DMS114 treated with DMSO at 0.1 percent for 48 hours (cell line): ENCODE measurements around the gene MINDY4B.
"Not testable (repeated sequence)": the region's sequence is repeated elsewhere in the genome, so short reads cannot be mapped to it uniquely, and the experiment has no call there.

Experiments used
- DNase-seq: peaks from one replicate; lab custom pipeline; 2025; ENCODE audit not compliant: unreplicated experiment; lab: John Stamatoyannopoulos, UW

MINDY4B gene

DNA sequence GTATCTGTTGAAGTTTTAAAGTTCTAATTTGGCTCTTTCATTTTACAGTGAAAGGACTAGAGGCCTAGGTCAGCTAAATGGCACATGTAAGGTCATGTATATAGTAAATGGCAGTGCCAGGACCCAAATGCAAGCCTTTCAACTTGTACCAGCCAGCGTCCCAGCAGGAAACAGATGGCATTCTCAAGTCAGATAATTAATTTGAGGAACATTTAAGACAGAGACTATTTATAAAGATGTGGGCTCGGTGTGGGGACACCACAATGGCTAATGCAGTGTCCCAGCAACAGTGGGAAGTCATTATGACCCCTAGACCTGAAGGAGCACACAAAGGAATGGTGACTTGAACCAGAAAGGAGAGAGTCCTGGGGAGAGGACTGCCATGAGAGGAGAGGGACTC lies 6.1 kb downstream of the MINDY4B start:
- no peak for DNase-seq

DNA sequence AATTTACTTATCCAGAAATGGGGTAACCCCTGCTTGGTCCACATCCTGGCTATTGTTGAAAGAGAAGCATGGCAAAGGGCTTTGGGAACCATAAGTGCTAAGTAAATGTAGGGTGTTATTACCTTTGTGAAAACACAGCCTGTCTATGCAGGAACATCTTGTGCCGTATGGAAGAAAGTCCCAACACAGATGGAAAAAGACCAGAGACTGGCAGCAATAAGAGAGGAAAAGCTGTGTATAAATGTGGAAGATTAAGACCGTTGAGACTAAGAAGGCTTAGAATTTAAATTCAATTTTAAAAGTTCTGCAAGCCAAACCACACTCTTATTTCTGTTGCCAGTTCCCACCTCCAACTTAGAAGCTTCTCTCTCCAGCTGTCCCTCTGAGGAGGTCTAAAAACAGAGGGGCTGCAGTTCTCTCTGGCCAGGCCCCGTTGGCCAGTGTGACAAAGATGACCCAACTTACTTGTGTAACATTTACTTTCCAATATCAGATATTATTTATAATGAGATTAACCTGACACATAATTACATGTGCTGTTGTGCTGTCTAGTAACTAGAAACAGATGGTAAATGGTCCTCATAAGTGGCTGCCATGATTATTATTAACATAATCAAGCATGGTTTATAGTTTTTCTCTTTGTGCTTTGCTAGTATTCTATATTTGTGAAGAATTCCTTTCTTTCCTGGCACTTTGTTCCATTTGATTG lies 7.0 kb downstream of the MINDY4B start:
- DNase-seq: no peak

GRCh38 chr3:150897592-150897991 lies 7.6 kb downstream of the MINDY4B start:
- DNase-seq: no peak

DNA sequence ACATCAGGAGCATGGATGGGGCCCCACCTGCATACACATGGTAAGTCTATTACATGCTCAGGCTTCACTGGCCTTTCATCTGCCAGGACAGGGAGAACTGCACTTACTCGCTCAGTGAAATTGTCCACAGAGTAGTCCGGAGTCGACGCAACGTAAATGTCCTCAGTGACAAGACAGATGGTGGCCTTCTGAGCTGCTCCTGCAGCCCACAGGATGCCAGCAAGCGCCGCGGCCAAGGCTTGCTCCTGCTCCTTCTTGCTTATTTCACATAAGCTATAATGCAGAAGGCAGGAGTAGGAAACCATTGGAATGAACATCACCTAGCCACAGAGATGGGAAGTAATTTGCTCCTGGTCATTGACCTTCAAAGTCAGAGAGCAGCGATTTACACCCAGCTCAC lies 14.4 kb downstream of the MINDY4B start:
- DNase-seq: no peak

- DNase-seq: no peak
Measured at GRCh38 chr3:150890295-150890694, 14.9 kb downstream of the MINDY4B start.

DNA sequence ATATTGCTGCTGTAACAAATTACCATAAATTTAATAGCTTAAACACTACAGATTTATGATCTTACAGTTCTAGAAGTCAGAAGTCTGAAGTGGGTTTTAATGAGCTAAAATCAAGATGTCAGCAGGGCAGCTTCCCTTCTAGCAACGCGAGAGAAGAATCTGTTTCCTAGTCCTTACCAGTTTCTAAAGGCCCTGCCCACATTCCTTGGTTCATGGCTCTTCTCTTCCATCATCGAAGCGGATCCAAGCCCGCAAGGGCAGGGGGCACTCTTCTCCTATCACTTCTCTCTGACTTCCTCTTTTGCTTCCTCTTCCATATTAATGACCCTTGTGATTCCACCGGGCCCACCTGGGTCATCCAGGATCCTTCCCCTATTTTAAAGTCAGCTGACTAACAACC lies 16.1 kb downstream of the MINDY4B start:
- DNase-seq: no peak

- no peak for DNase-seq
Measured at GRCh38 chr3:150887031-150887430, 18.2 kb downstream of the MINDY4B start.

GRCh38 chr3:150885535-150885934 lies 19.7 kb downstream of the MINDY4B start:
- no peak for DNase-seq

DNA sequence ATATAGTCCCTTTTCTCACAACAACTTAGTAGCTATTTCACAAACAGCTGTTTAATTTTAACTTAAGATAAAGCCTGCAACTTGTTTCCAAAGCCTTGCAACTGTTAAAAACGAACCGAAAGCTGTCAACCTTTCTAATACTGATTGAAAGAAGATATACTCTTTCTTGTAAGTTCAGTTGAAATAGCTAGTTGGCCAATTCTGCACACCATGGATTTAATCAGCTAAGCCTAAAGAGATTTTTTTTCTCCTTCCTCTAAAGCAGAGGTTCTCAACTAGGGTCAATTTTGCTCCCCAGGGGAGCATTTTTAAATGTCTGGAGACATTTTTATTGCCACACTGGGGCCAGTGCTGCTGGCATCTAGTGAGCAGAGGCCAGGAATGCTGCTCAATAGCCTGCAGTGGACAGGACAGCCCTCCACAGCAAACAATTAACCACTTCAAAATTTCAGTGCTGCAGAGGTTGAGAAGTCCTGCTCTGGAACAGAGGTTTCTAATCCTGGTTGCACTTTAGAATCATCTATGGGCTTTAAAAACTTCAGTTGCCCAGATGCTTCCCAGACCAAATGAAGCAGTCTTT lies 26.2 kb downstream of the MINDY4B start:
- DNase-seq: no peak

DNA sequence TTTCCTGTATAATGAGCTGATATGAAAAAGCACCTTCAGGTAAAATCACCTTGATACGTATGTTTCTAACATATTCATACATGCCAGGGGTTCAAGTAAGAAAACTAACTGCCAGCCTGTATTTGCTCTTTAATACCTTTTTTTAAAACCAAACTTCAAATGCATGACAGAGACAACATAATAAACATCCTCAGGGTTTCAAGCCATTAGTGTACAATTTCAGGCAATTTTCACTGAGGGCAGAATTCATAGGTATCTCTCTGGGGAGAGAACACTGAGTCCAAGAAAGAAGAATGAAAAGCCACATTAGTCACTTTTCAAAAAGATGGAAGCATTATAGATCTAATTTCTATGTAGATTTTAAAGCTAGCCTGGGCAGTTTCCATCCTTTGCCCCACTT lies 26.9 kb downstream of the MINDY4B start:
- no peak for DNase-seq

DNA sequence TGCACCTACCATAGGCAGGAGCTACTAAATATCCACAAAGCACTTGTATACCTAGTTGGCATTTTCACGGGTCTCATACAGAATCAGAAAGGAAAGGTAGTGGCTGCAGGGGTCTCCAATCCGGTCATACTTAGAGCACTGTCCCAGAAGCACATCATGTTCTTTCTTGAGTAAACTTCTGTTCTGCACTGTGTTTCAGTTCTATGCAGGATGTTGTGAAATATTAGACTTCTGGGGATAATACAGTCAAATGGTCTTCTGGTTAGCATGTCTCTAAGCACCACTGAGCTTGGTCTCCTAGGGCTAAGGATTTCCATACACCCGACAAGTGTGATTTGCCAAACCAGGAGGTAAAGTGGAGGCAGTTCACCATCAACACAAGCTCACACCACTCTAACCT lies 27.9 kb downstream of the MINDY4B start:
- DNase-seq: no peak

DNA sequence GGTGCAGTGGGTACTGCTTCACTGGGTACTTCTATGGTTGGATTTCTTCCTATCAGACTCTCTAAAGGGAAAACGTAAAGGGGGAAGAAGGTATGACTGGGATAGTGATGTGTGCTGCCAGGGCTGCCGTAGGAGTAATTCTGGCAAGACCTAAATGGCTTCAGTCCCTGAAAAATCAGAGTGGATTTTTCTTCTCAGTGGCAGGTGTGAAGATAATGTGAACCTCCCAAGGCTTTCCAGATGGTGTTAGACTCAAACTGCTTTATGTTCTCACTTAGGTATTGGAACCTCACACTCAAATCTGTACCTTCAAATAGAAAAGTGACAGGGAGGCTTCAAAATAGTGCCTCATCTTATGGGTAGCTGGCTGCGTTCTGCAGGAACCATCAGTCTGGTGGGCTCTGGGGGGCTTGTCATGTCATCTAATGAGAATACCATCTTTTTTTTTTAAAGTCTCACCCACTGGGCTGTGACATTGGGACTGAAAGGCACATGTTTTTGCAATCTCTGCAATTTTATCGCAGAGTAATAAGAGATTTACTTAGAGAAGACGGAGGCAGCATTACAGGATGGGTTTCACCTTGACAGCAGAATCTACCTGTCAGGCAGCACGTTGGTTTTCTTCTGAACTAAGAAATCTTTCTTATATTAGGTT lies 28.5 kb downstream of the MINDY4B start:
- DNase-seq: no peak

GRCh38 chr3:150875548-150875947 lies 29.7 kb downstream of the MINDY4B start:
- no peak for DNase-seq

- no peak for DNase-seq
Measured at GRCh38 chr3:150874666-150875219, 30.5 kb downstream of the MINDY4B start.

- DNase-seq: no peak
Measured at GRCh38 chr3:150871192-150871591, 34.0 kb downstream of the MINDY4B start.

- DNase-seq: no peak
Measured at GRCh38 chr3:150870406-150870805, 34.8 kb downstream of the MINDY4B start.

DNA sequence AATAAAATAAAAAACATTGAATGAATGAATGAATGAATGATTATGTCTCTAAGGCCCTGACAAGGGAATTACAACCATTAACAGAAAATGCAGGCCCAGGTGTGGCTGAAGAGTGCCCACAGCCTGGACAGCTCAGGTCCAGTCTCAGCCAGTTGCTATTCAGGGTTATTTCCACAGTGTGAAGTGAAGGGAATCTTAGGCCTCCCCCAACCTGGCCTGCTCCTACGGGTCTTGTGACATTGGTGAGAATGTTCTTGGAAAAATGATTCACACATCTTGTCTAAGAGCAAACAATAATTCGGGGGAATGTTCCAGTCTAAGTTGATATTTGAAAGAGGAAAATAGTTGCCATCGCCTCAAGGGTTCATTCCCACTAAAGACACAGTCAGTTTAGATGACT lies 37.0 kb downstream of the MINDY4B start:
- no peak for DNase-seq

- DNase-seq: no peak
Measured at GRCh38 chr3:150867434-150867833, 37.8 kb downstream of the MINDY4B start.

DNA sequence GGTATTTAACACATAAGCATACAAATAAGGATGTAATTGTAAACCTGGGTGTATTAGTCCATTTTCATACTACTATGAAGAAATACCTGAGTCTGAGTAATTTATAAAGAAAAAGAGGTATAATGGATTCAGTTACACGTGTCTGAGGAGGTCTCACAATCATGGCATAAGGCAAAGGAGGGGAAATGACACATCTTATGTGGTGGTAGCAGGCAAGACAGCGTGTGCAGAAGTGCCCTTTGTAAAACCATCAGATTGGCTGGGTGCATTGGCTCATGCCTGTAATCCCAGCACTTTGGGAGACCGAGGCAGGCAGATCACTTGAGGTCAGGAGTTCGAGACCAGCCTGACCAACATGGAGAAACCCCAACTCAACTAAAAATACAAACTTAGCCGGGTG lies 41.3 kb downstream of the MINDY4B start:
- DNase-seq: not testable (repeated sequence)

- DNase-seq: no peak
Measured at GRCh38 chr3:150861851-150862250, 43.4 kb downstream of the MINDY4B start.

- not testable (repeated sequence) for DNase-seq
Measured at GRCh38 chr3:150857936-150858335, 47.3 kb downstream of the MINDY4B start.

DNA sequence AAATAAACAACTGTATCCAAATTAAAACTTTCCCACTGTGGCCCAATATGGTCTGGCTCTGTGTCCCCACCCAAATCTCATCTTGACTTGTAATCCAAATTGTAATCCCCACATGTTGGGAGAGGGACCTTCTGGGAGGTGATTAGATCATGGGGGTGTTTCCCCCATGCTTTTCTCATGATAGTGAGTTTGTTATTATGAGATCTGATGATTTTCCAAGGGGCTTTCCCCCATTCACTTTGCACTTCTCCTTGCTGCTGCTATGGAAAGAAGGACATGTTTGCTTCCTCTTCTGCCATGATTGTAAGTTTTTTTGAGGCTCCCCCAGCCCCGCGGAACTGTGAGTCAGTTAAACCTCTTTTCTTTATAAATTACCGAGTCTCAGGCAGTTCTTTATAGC lies 55.0 kb downstream of the MINDY4B start:
- DNase-seq: no peak
